Upper lobe of left lung (tissue), 6 donors: Measurements from ENCODE around the gene THEMIS. TPM values are rescaled to one million over a fixed set of nuclear protein-coding genes. Genes with fewer than 3 reads are reported as not detected.
A peak's percentile ranks its signal among the peaks of the same experiment; 100 is the strongest.

Source experiments
- ATAC-seq, 2 donors: fragments of 200-7000 bp; cut with Tn5 transposase; one replicate each; pipeline ENCODE4 v1.9.1; 2022; ENCODE audit warnings: mild to moderate bottlenecking in 2 of 2, moderate library complexity in 2 of 2; ENCODE audit not compliant: low FRiP score in 2 of 2
- DNase-seq, 2 donors: peaks; one replicate each; pipeline ENCODE4 v3.0.0-alpha.2; 2019 to 2020
- H3K27ac ChIP-seq, 4 donors: fragments of 200-600 bp; sonication (generic); one replicate each; pipeline ENCODE4 v1.5.1; 2016 to 2019
- H3K27me3 ChIP-seq, 4 donors: fragments of 200-600 bp; sonication (generic); one replicate each; pipeline ENCODE4 v1.5.1; 2017 to 2019
- H3K36me3 ChIP-seq, 4 donors: fragments of 200-600 bp; sonication (generic); one replicate each; pipeline ENCODE4 v1.5.1; 2016 to 2019
- H3K4me1 ChIP-seq, 4 donors: fragments of 200-600 bp; sonication (generic); one replicate each; pipeline ENCODE4 v1.5.1; 2018 to 2019
- H3K4me3 ChIP-seq, 4 donors: fragments of 200-600 bp; sonication (generic); one replicate each; pipeline ENCODE4 v1.5.1; 2017 to 2019; ENCODE audit warnings: mild to moderate bottlenecking in 2 of 4, moderate library complexity in 1 of 4
- H3K9me3 ChIP-seq, 4 donors: fragments of 200-600 bp; sonication (generic); one replicate each; pipeline ENCODE4 v1.5.1; 2018 to 2019
- EP300 ChIP-seq, 4 donors: sonication (generic); formaldehyde crosslinking; IDR thresholded peaks; one replicate each; pipeline ENCODE4 v1.5.1; 2017; ENCODE audit warnings: antibody characterized with exemption in 4 of 4, control low read depth in 2 of 4
- POLR2A ChIP-seq, 4 donors: fragments of 450-650 bp; IDR thresholded peaks; one replicate each; pipeline ENCODE4 v1.5.1; 2016 to 2017; ENCODE audit warnings: antibody characterized with exemption in 4 of 4, mild to moderate bottlenecking in 2 of 4
- POLR2AphosphoS5 ChIP-seq, 2 donors: sonication (generic); formaldehyde crosslinking; IDR thresholded peaks; one replicate each; pipeline ENCODE4 v1.5.1; 2017; ENCODE audit warnings: antibody characterized with exemption in 2 of 2
- WGBS, 2 donors: methylation state at CpG; one replicate each; pipeline ENCODE4 v1.1.5; 2017 to 2018; 5-methylcytosine and 5-hydroxymethylcytosine counted together
- total RNA-seq, 6 donors: library from RNA; depleted of rRNA in 4 of 6; stranded (reverse); fragments of >200 nt in 4 of 6; gene quantifications; one replicate each; pipeline versions ENCODE4 v1.1.0 to v1.2.1, GENCODE V29; 2016 to 2021
- TF ChIP-seq, protein P1 (sequence below), 6 experiments: fragments of 450-650 bp in 4 of 6; fragments of 200-600 bp in 2 of 6; sonication (generic) in 2 of 6; IDR thresholded peaks; one replicate each; pipeline ENCODE4 v1.5.1; 2016 to 2019; ENCODE audit warnings: antibody characterized with exemption in 6 of 6
- donor health status: DM: no; HTN: no; CAD: no; lungs with moderate emphysema.
- donor health status: DM: no; HTN: yes; CAD: no; lungs with severe emphysema.

THEMIS gene
- total RNA-seq, 6 donors from 2014 or later: 1.5 to 7.8 (median 2.2) TPM

DNA sequence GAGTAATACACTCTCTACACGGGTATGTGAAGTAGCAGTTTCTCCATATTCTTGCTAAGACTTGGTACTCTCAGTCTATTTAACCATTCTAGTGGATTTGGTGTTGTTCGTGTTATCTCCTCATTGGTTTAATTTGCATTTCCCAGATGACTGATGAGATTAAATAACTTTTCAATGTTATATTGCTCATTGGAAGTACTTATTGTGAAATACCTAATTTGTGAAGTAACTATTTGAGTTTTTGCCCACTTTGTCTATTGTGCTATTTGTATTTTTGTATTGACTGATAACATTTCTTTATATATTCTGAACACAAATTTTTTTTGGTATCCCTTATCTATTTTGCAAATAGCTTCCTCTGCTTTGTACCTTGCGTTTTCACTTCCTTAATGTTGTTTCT lies 167.9 kb downstream of the THEMIS start:
- WGBS, 2 donors: 71 to 73% methylated on average over 3 of the region's 3 CpGs

DNA sequence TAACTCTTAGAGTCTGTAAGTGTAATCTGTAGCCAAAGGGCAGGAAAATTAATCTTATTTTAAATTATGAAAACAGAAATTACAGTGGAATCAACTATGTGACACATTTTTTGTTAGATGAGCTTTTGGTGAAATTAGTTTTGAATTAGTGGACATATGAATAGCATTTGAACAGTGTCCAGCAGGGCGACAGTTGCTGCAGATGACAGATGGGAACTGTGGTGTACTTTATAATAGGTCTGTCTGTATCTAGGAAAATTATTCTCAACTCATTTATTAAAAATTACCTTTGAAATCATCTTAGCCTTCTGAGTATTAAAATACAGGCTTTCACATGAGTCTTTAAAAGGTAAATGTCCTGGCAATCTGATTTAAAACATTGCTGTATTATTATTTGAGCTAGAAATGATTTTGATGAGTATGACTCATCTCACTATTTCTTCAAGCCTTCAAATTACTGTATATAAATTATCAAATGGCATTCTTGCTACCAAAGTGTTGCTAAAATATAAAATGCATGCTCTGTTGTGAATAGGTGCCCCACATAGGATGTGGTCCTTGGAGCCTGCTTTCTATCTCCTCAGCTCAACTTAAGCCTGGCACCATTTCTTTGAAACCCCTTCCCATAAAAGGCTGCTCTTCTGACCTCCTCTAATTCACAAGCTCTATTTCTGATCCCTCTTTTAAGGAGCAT lies 173.5 kb downstream of the THEMIS start:
- H3K27me3 ChIP-seq: no peaks in the 10 kb centered on the region
- DNase-seq (no peak), ATAC-seq (no peak)
- peaks cover 0 to 16% (median 0%) of the 10 kb centered on the region in 4 donors for H3K4me1 ChIP-seq
- WGBS, 2 donors: 87 to 88% methylated on average over 1 of the region's 1 CpG
- H3K9me3 ChIP-seq: no peaks in the 10 kb centered on the region
- no peak overlapping the region for H3K4me3 ChIP-seq
- H3K27ac ChIP-seq: no peak overlapping the region
- no peak for TF ChIP-seq EP300 (IDR thresholded peaks at IDR 0.05)
- H3K36me3 ChIP-seq: no peaks in the 10 kb centered on the region

More for the DNA sequence above, 167.9 kb downstream of the THEMIS start:
- no peak for ATAC-seq
- H3K4me1 ChIP-seq: peaks cover 0 to 5% (median 2%) of the 10 kb centered on the region in 4 donors
- H3K9me3 ChIP-seq: no peaks in the 10 kb centered on the region
- H3K27ac ChIP-seq: no peak overlapping the region
- no peak for DNase-seq
- no peaks in the 10 kb centered on the region for H3K36me3 ChIP-seq
- no peaks in the 10 kb centered on the region for H3K27me3 ChIP-seq
- TF ChIP-seq, protein P1, sequence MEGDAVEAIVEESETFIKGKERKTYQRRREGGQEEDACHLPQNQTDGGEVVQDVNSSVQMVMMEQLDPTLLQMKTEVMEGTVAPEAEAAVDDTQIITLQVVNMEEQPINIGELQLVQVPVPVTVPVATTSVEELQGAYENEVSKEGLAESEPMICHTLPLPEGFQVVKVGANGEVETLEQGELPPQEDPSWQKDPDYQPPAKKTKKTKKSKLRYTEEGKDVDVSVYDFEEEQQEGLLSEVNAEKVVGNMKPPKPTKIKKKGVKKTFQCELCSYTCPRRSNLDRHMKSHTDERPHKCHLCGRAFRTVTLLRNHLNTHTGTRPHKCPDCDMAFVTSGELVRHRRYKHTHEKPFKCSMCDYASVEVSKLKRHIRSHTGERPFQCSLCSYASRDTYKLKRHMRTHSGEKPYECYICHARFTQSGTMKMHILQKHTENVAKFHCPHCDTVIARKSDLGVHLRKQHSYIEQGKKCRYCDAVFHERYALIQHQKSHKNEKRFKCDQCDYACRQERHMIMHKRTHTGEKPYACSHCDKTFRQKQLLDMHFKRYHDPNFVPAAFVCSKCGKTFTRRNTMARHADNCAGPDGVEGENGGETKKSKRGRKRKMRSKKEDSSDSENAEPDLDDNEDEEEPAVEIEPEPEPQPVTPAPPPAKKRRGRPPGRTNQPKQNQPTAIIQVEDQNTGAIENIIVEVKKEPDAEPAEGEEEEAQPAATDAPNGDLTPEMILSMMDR (IDR thresholded peaks at IDR 0.05): no peak
- TF ChIP-seq EP300 (IDR thresholded peaks at IDR 0.05) (no peak), POLR2A (IDR thresholded peaks at IDR 0.05) (no peak), POLR2AphosphoS5 (IDR thresholded peaks at IDR 0.05) (no peak)
- no peak overlapping the region for H3K4me3 ChIP-seq

DNA sequence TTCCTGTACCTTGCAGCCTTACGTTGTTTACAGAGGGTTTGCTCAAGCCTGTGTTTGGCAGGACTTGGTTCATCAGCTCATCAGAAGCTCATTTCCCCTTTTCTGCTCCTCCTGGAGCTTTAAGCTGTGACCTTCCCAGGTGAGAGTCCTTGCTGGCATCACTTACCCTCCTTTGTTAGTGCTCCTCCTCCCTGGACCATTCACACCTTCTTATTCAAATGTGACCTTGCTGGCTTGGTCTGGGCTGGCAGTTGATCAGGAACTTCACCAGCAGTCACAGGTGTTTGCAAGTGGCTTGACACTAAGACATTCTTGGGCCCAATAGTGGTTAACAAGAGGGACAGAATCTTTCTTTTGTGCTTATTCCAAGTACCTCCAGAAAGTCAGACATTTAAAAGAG lies 175.0 kb downstream of the THEMIS start:
- ATAC-seq: no peak
- no peak overlapping the region for H3K27ac ChIP-seq
- H3K9me3 ChIP-seq: no peaks in the 10 kb centered on the region
- H3K36me3 ChIP-seq: no peaks in the 10 kb centered on the region
- peaks cover 0 to 16% (median 0%) of the 10 kb centered on the region in 4 donors for H3K4me1 ChIP-seq
- WGBS, 2 donors: 41 to 50% methylated on average over 1 of the region's 1 CpG
- TF ChIP-seq POLR2AphosphoS5 (IDR thresholded peaks at IDR 0.05) (no peak), POLR2A (IDR thresholded peaks at IDR 0.05) (no peak), EP300 (IDR thresholded peaks at IDR 0.05) (no peak)
- TF ChIP-seq, protein P1 (IDR thresholded peaks at IDR 0.05): no peak
- DNase-seq: peak in 1 of 2 donors; percentile 23
- H3K27me3 ChIP-seq: no peaks in the 10 kb centered on the region
- H3K4me3 ChIP-seq: no peak overlapping the region

DNA sequence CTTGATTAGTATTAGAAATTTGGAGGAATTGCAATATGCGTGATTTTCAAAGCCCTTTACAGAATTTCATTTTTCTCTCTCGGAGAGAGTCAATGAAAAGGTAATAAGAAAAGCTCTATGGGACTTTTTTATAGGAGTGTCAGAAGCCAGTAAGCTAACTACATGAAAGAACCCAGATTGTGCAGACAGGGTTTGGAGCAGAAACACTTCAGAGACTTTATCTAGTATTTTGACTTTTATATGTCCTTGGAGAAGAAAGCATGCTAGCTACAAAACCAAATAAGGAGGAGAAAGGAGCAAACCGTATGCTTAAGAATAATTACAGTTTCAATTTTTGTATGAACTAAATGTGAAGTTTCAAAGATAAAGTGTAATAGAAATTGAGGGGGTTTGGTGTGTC lies 182.2 kb downstream of the THEMIS start:
- no peak overlapping the region for H3K27ac ChIP-seq
- TF ChIP-seq EP300 (IDR thresholded peaks at IDR 0.05) (no peak), POLR2AphosphoS5 (IDR thresholded peaks at IDR 0.05) (no peak), POLR2A (IDR thresholded peaks at IDR 0.05) (no peak)
- TF ChIP-seq, protein P1 (IDR thresholded peaks at IDR 0.05): no peak
- H3K27me3 ChIP-seq: no peaks in the 10 kb centered on the region
- 85 to 90% methylated on average over 3 of the region's 3 CpGs for WGBS, 2 donors
- ATAC-seq (no peak), DNase-seq (no peak)
- H3K4me1 ChIP-seq: no peaks in the 10 kb centered on the region
- H3K36me3 ChIP-seq: no peaks in the 10 kb centered on the region
- no peak overlapping the region for H3K4me3 ChIP-seq
- H3K9me3 ChIP-seq: no peaks in the 10 kb centered on the region

DNA sequence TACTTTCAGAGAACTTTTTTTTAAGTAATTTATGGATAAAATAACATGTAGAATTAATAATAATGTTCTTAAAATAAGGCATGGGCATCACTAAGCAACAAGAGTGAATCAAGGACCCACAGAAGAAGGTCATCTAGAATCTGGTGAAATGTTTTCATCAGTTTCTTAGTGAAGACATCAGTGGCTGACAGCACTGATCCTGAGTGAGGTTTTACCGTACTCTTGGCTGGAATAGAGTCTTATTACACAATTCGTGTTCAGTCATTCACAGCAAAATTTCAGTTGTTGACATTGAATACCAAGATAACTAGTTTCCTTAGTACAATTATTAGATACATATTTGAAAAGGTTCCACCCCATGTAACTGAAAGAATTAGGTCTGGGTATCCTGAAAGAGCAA lies 183.5 kb downstream of the THEMIS start:
- H3K9me3 ChIP-seq: no peaks in the 10 kb centered on the region
- DNase-seq: no peak
- TF ChIP-seq POLR2AphosphoS5 (IDR thresholded peaks at IDR 0.05) (no peak), EP300 (IDR thresholded peaks at IDR 0.05) (no peak), POLR2A (IDR thresholded peaks at IDR 0.05) (no peak)
- TF ChIP-seq, protein P1 (IDR thresholded peaks at IDR 0.05): no peak
- no peak overlapping the region for H3K4me3 ChIP-seq
- WGBS, 2 donors: 53 to 56% methylated on average over 2 of the region's 2 CpGs
- H3K27ac ChIP-seq: no peak overlapping the region
- no peaks in the 10 kb centered on the region for H3K36me3 ChIP-seq
- H3K27me3 ChIP-seq: no peaks in the 10 kb centered on the region
- no peak for ATAC-seq
- H3K4me1 ChIP-seq: no peaks in the 10 kb centered on the region
